Neuronal stem cell (in vitro differentiated cells): ENCODE results near the gene SCAI.
"Not testable (repeated sequence)": the region's sequence is repeated elsewhere in the genome, so short reads cannot be mapped to it uniquely, and the experiment has no call there.

ENCODE experiments used
- DNase-seq: peaks from one replicate; pipeline ENCODE4 v3.0.0-alpha.2; 2013; ENCODE audit warnings: low spot score
- H2AFZ ChIP-seq: one replicate; pipeline ENCODE4 v1.6.1; 2013; ENCODE audit warnings: mild to moderate bottlenecking, low read length, inconsistent platforms
- H2AK5ac ChIP-seq: 2 replicates; pipeline ENCODE4 v1.6.1; 2013; ENCODE audit warnings: low read depth, mild to moderate bottlenecking, inconsistent platforms, low read length, moderate library complexity, mixed read lengths
- H2BK120ac ChIP-seq: 2 replicates; pipeline ENCODE4 v1.6.1; 2013; ENCODE audit warnings: low read depth, mild to moderate bottlenecking, inconsistent platforms, low read length, moderate library complexity, mixed read lengths
- H2BK12ac ChIP-seq: one replicate; pipeline ENCODE4 v1.6.1; 2013; ENCODE audit warnings: low read length, inconsistent platforms
- H2BK15ac ChIP-seq: 2 replicates; pipeline ENCODE4 v1.6.1; 2013; ENCODE audit warnings: mild to moderate bottlenecking, low read length, inconsistent platforms, mixed read lengths
- H2BK5ac ChIP-seq: one replicate; pipeline ENCODE4 v1.6.1; 2013; ENCODE audit warnings: inconsistent platforms, mild to moderate bottlenecking, low read length, moderate library complexity
- H3K14ac ChIP-seq: one replicate; pipeline ENCODE4 v1.6.1; 2013; ENCODE audit warnings: low read length, inconsistent platforms
- H3K18ac ChIP-seq: 2 replicates; pipeline ENCODE4 v1.6.1; 2013; ENCODE audit warnings: low read length, inconsistent platforms
- H3K23ac ChIP-seq: 2 replicates; pipeline ENCODE4 v1.6.1; 2013; ENCODE audit warnings: low read depth, mild to moderate bottlenecking, mixed read lengths, low read length, inconsistent platforms; ENCODE audit not compliant: poor library complexity
- H3K27ac ChIP-seq: replicated peaks from 3 replicates; pipeline ENCODE4 v1.5.1; 2013; ENCODE audit warnings: low read length, inconsistent platforms
- H3K27me3 ChIP-seq, 3 experiments: 2 replicates each; pipeline ENCODE4 v1.6.1; 2013; ENCODE audit warnings: low read length in 3 of 3, mild to moderate bottlenecking in 2 of 3, inconsistent platforms in 1 of 3, low read depth in 1 of 3, mixed read lengths in 1 of 3, moderate library complexity in 1 of 3; ENCODE audit not compliant: control insufficient read depth in 3 of 3, insufficient read depth in 3 of 3
- H3K36me3 ChIP-seq, 2 donors: replicated peaks in 1 of 2; 2 replicates each; pipeline ENCODE4 v1.6.1; 2013; ENCODE audit warnings: low read length in 2 of 2; ENCODE audit not compliant: control insufficient read depth in 2 of 2, insufficient read depth in 2 of 2
- H3K4ac ChIP-seq: 2 replicates; pipeline ENCODE4 v1.6.1; 2013; ENCODE audit warnings: inconsistent platforms, mild to moderate bottlenecking, low read length, moderate library complexity
- H3K4me1 ChIP-seq, 2 donors: 1 replicate in 1 of 2; 2 replicates in 1 of 2; pipeline ENCODE4 v1.6.1; 2013; ENCODE audit warnings: low read length in 2 of 2, low read depth in 1 of 2; ENCODE audit not compliant: control insufficient read depth in 2 of 2, insufficient read depth in 1 of 2
- H3K4me2 ChIP-seq: one replicate; pipeline ENCODE4 v1.6.1; 2013; ENCODE audit warnings: mild to moderate bottlenecking, low read length, inconsistent platforms; ENCODE audit not compliant: insufficient read depth, poor library complexity, severe bottlenecking
- H3K4me3 ChIP-seq, 2 donors: 2 replicates each; pipeline ENCODE4 v1.5.1; 2013; ENCODE audit warnings: low read length in 2 of 2, mild to moderate bottlenecking in 2 of 2, inconsistent platforms in 1 of 2, moderate library complexity in 1 of 2
- H3K79me1 ChIP-seq: one replicate; pipeline ENCODE4 v1.6.1; 2013; ENCODE audit warnings: low read depth, mild to moderate bottlenecking, inconsistent platforms, low read length, moderate library complexity
- H3K9ac ChIP-seq: one replicate; pipeline ENCODE4 v1.6.1; 2013; ENCODE audit warnings: mild to moderate bottlenecking, low read depth, low read length, inconsistent platforms; ENCODE audit not compliant: poor library complexity
- H3K9me3 ChIP-seq, 2 donors: replicated peaks in 1 of 2; 2 replicates each; pipeline versions ENCODE3 to v1.6.1; 2013; ENCODE audit warnings: low read length in 2 of 2, mild to moderate bottlenecking in 2 of 2, inconsistent platforms in 1 of 2, low read depth in 1 of 2, mixed read lengths in 1 of 2, moderate library complexity in 1 of 2; ENCODE audit not compliant: control insufficient read depth in 2 of 2, insufficient read depth in 1 of 2
- H4K8ac ChIP-seq: one replicate; pipeline ENCODE4 v1.6.1; 2013; ENCODE audit warnings: low read depth, mild to moderate bottlenecking, inconsistent platforms, low read length, moderate library complexity
- H4K91ac ChIP-seq: one replicate; pipeline ENCODE4 v1.6.1; 2013; ENCODE audit warnings: low read length, low read depth, mild to moderate bottlenecking, inconsistent platforms; ENCODE audit not compliant: poor library complexity
- WGBS, 2 donors: extraction: QIAGEN DNeasy Blood & Tissue Kit; methylation state at CpG; one replicate each; pipeline ENCODE4 v1.1.7; 2013; ENCODE audit warnings: missing lambda C conversion rate in 2 of 2, mixed read lengths in 1 of 2; ENCODE audit not compliant: insufficient read length in 2 of 2, insufficient replicate concordance in 1 of 2; ENCODE audit errors: extremely low coverage in 2 of 2; 5-methylcytosine and 5-hydroxymethylcytosine counted together

The SCAI gene

DNA sequence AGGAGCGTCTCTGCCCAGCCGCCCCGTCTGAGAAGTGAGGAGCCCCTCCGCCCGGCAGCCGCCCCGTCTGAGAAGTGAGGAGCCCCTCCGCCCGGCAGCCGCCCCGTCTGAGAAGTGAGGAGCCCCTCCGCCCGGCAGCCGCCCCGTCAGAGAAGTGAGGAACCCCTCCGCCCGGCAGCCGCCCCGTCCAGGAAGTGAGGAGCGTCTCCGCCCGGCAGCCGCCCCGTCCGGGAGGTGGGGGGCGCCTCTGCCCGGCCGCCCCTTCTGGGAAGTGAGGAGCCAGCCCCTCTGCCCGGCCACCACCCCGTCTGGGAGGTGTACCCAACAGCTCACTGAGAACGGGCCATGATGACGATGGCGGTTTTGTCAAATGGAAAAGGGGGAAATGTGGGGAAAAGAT is 34.8 kb downstream of the SCAI start:
- H3K79me1 ChIP-seq, H2AK5ac ChIP-seq, H2BK5ac ChIP-seq, H3K36me3 ChIP-seq, H3K9ac ChIP-seq, H4K91ac ChIP-seq, H3K4me1 ChIP-seq, H3K27me3 ChIP-seq, H3K4ac ChIP-seq, H2AFZ ChIP-seq, H3K9me3 ChIP-seq, H4K8ac ChIP-seq, H3K4me3 ChIP-seq, H2BK12ac ChIP-seq, H3K27ac ChIP-seq, DNase-seq, H3K18ac ChIP-seq, H3K4me2 ChIP-seq, H2BK15ac ChIP-seq, H2BK120ac ChIP-seq, H3K14ac ChIP-seq, H3K23ac ChIP-seq: not testable (repeated sequence)
- no CpG with 5 or more reads among the region's 33 CpGs for WGBS, 2 donors

DNA sequence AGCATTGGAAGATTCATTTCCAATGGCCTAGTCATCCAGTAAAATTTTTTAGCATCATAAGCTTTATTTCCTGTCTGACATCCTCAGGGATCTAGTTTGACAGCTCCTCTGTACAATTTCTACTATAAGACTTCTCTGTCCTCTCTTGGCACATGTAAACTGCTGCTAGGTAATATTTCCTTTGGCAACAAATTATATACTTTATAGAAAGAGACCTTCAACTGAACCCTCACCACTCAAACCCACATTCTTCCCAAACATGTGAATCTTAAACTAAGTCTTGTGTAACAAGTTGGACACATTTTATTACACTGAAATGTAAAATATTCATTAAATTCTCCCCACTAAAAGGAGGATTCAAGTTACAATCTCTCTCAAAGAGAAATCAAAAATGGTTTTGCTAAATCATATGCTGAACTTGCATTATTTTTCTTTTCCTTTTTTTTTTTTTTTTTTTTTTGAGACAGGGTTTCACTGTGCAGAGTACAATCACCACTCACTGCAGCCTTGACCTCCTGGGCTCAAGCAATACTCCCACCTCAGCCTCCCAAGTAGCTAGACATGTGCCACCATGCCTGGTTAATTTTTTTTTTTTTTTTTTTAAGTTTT is 36.9 kb downstream of the SCAI start:
- Histone ChIP-seq H3K79me1 (no peaks in the 10 kb centered on the region), H3K23ac (no peak overlapping the region), H3K36me3 (peaks cover 0 to 2% of the 10 kb centered on the region in 2 donors), H4K8ac (no peak overlapping the region), H2BK12ac (no peak overlapping the region), H3K4me1 (no peaks in the 10 kb centered on the region), H3K9me3 (peaks cover 3 to 5% of the 10 kb centered on the region in 2 donors), H3K4ac (no peak overlapping the region), H2AFZ (no peak overlapping the region), H3K9ac (no peak overlapping the region), H2AK5ac (no peak overlapping the region), H3K14ac (no peak overlapping the region), H2BK5ac (no peak overlapping the region), H3K18ac (no peak overlapping the region), H2BK120ac (no peak overlapping the region), H4K91ac (no peak overlapping the region), H3K4me3 (no peak overlapping the region), H3K4me2 (no peak overlapping the region), H2BK15ac (no peak overlapping the region), H3K27me3 (no peaks in the 10 kb centered on the region), H3K27ac (no peak overlapping the region)
- DNase-seq: no peak

GRCh38 chr9:125103770-125104460 is 39.4 kb downstream of the SCAI start:
- WGBS, 2 donors: no CpG with 5 or more reads among the region's 3 CpGs
- Histone ChIP-seq H3K18ac (no peak overlapping the region), H3K36me3 (no peaks in the 10 kb centered on the region), H2BK12ac (no peak overlapping the region), H2AK5ac (no peak overlapping the region), H3K14ac (no peak overlapping the region), H3K4ac (no peak overlapping the region), H3K79me1 (no peaks in the 10 kb centered on the region), H3K9ac (no peak overlapping the region), H3K27me3 (no peaks in the 10 kb centered on the region), H3K9me3 (no peaks in the 10 kb centered on the region), H3K4me1 (no peaks in the 10 kb centered on the region), H4K8ac (no peak overlapping the region), H3K4me2 (no peak overlapping the region), H2BK5ac (no peak overlapping the region), H2AFZ (no peak overlapping the region), H2BK120ac (no peak overlapping the region), H4K91ac (no peak overlapping the region), H3K23ac (no peak overlapping the region), H2BK15ac (no peak overlapping the region), H3K4me3 (no peak overlapping the region), H3K27ac (no peak overlapping the region)
- no peak for DNase-seq

DNA sequence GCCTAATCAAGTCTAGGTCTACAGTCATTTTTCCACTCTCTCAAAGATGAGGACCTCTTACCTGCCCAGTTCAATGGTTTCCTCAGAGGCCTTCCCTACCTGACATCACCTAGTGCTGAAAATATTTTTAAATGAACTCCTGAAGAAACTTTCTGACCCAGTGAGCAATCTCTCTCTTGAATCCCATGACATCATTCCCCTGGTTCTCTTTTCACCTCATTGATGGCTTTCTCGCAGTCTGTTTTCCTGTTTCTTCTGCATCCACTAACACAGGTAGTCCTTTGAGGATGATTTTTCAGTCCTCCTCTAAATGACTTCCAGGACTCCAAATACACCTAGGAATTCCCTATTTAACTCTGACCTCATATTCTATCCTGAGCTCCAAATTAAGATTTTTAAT is 40.3 kb downstream of the SCAI start:
- H3K4ac ChIP-seq: no peak overlapping the region
- no peaks in the 10 kb centered on the region for H3K79me1 ChIP-seq
- H3K9ac ChIP-seq: no peak overlapping the region
- no peak overlapping the region for H2BK5ac ChIP-seq
- H2BK12ac ChIP-seq: no peak overlapping the region
- H4K91ac ChIP-seq: no peak overlapping the region
- no peaks in the 10 kb centered on the region for H3K27me3 ChIP-seq
- no peak overlapping the region for H2BK120ac ChIP-seq
- DNase-seq: no peak
- H2AK5ac ChIP-seq: no peak overlapping the region
- no peak overlapping the region for H4K8ac ChIP-seq
- H2AFZ ChIP-seq: no peak overlapping the region
- no peak overlapping the region for H3K14ac ChIP-seq
- H3K9me3 ChIP-seq: no peaks in the 10 kb centered on the region
- no peaks in the 10 kb centered on the region for H3K4me1 ChIP-seq
- no peak overlapping the region for H3K4me3 ChIP-seq
- no CpG with 5 or more reads among the region's 1 CpG for WGBS, 2 donors
- no peak overlapping the region for H3K4me2 ChIP-seq
- H3K36me3 ChIP-seq: no peaks in the 10 kb centered on the region
- no peak overlapping the region for H3K27ac ChIP-seq
- no peak overlapping the region for H3K23ac ChIP-seq
- H2BK15ac ChIP-seq: no peak overlapping the region
- H3K18ac ChIP-seq: no peak overlapping the region
